NCI-H2171 (cell line): ENCODE results near the gene CAPN12.
"Not testable (repeated sequence)": the region's sequence is repeated elsewhere in the genome, so short reads cannot be mapped to it uniquely, and the experiment has no call there.

Experiments used
- DNase-seq: peaks from one replicate; lab custom pipeline; 2025; lab: John Stamatoyannopoulos, UW

CAPN12 gene

DNA sequence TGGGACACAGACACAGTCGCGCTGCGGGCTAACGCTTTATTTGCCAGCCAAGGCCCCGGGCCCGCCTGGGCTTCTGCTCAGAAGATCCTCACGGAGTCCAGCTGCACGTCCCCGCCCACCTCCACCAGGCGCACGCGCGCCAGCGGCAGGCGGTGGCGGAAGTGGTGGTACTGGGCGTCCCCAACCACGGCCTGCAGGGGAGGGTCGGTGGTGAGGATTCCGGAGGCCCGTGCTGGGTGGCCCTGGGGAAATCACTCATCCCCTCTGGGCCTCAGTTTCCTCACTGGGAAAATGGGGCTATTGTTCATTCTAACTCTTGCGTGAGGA is 26.6 kb upstream of the CAPN12 start:
- DNase-seq, result not testable (repeated sequence)

- not testable (repeated sequence) for DNase-seq
These were observed 26.1 kb upstream of the CAPN12 start for GRCh38 chr19:38770228-38770948.

DNA sequence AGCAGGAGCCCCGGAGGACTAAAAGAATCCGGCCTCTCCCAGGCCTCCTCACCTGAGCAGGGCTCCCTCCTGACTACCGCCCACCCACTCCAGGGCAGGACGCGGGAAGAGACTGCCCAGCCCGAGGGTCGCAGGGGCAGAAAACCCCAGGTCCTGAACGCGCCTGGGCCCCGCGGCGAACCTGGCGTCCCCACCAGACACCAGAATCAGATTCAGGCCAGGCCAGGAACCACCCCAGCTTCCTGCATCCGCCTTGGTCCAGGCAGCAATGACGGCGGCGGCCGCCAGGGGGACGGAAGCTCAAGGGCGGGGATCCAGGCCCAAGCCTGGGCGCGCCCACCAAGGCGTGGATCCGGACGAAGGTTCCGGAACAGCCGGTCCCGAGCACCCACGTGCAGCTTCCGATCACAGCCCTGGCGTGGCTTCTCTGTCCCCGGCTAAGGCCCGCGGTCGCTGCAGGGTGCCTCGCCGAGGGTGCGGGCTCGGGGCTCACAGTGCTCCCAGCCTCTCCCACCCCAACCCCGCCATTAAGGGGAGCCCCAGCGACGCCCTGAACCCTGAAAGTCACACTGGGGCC is 25.4 kb upstream of the CAPN12 start:
- DNase-seq, result no peak

GRCh38 chr19:38766276-38767047 is 22.2 kb upstream of the CAPN12 start:
- DNase-seq, result no peak

GRCh38 chr19:38765214-38765613 is 20.9 kb upstream of the CAPN12 start:
- no peak for DNase-seq

DNA sequence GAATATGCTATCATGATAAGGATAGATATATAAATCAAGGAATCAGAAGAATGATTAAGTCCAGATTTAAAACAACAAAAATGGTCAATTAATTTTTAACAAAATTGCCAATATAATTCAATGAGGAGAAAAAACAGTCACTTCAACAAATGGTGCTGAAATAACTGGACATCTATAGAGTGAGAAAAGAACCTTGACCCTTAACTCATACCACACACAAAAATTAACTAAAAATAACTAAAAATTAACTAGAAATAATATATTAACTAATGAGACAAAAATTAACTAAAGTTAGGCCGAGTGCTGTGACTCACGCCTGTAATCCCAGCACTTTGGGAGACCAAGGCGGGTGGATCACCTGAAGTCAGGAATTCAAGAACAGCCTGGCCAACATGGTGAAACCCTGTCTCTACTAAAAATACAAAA is 19.5 kb upstream of the CAPN12 start:
- DNase-seq, result no peak

- DNase-seq, result not testable (repeated sequence)
These were observed 17.7 kb upstream of the CAPN12 start for GRCh38 chr19:38761884-38762389.

GRCh38 chr19:38760805-38761517 is 16.7 kb upstream of the CAPN12 start:
- DNase-seq, result not testable (repeated sequence)

DNA sequence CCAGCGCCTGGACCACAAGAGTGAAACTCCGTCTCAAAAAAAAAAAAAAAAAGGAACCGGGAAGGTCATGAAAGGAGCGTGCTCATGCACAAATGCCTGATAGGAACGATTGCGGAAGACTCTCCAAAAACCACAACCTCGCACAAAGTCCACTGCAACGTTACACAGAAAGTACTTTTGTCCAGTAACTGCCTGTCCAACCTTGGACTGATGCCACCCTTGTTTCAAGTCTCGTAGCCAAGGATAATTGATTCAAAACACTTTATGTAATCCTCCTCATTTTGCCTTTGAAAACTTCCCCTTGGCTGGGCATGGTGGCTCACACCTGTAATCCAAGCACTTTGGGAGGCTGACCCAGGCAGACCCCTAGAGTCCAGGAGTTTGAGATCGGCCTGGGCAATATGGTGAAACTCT is 15.3 kb upstream of the CAPN12 start:
- DNase-seq, result no peak

DNA sequence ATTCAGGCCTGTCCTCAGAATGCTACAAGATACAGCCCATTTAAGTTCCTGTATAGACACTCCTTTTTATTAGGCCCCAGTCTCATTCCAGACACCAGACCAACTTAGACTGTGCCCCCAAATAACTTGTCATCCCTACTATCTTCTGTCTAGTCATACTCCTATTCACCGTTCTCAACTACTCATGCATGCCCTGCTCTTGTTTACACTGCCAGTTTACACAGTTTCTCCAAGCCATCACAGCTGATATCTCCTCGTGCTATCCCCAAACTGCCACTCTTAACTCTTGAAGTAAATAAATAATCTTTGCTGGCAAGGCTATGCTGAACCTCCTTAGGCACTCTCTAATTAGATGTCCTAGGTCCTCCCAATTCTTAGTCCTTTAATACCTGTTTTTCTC is 9.9 kb upstream of the CAPN12 start:
- DNase-seq, result not testable (repeated sequence)

DNA sequence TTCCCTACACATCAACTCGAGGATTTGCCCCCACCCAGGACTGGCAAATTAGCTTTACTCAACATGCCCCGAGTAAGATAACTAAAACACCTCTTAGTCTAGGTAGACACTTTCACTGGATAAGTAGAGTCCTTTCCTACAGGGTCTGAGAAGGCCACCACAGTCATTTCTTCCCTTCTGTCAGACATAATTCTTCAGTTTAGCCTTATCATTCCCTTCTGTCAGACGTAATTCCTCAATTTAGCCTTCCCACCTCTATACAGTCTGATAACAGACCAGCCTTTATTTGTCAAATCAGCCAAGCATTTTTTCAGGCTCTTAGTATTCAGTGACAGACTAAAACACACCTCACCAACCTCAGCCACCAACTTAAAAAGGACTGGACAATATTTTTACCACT is 9.5 kb upstream of the CAPN12 start:
- not testable (repeated sequence) for DNase-seq

- DNase-seq, result no peak
These were observed 1.0 kb upstream of the CAPN12 start for GRCh38 chr19:38745316-38745715.

GRCh38 chr19:38744874-38745273 is 600 bp upstream of the CAPN12 start:
- DNase-seq, result no peak

DNA sequence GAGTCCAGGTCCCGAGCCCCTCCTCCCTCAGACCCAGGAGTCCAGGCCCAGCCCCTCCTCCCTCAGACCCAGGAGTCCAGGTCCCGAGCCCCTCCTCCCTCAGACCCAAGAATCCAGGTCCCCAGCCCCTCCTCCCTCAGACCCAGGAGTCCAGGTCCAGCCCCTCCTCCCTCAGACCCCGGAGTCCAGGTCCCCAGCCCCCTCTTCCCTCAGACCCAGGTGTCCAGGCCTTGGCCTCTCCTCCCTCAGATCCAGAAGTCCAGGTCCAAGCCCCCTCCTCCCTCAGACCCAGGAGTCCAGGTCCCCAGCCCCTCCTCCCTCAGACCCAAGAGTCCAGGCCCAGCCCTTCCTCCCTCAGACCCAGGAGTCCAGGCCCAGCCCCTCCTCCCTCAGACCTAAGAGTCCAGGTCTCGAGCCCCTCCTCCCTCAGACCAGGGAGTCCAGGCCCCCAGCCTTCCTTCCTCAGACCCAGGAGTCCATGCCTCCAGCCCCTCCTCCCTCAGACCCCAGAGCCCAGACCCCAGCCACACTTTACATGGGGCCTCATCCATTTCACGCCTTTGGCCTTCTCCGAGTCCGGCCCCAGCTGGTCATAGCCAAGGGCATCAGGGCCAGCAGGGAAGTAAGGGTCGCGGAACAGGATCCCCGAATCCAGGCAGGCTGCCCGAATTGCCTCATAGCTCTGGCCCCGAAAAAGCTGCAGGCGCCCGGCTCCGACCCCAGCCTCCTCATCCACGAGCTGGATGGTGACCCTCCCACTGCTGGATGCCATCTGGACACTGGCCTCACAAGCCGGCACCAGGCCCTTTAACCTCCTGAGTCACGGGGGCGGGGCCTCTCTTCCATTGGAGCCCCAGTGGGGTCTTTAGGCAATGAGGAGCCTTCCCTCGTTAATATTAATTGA is 628 bp downstream of the CAPN12 start:
- DNase-seq, result no peak

DNA sequence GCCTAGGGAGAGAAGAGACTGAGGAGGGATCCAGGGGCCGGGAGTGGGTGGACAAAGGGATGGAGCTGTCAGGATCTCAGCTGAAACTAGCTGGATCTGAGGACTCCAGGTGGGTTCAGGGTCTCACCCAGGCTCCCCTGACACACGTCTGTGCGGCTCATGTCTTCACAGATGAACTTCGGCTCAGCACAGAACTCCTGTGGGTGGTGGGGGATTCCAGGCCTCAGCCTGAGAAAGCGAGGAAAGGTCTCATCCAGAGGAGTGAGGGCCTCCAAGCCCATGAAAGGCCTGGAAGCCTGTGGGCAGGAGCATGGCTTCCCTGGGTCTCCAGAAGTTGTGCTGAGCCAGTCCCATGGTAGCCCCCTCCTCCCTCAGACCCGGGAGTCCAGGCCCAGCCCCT is 1.4 kb downstream of the CAPN12 start:
- no peak for DNase-seq

DNA sequence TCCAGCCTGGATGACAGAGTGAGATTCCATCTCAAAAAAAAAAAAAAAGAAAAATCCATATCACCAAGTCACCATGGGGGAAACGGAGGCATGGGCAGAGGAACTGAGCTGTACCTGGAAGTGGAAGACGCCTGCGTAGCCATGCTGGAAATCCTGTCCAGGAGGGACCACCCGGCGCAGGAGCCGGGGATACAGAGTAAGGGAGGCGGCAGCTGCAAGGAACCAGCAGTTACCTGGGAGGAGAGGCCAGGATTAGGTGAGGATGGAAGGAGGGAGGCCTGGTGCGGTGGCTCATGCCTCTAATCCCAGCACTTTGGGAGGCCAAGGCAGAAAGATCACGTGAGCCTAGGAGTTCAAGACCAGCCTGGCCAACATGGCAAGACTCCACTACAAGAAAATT is 2.0 kb downstream of the CAPN12 start:
- DNase-seq, result no peak

DNA sequence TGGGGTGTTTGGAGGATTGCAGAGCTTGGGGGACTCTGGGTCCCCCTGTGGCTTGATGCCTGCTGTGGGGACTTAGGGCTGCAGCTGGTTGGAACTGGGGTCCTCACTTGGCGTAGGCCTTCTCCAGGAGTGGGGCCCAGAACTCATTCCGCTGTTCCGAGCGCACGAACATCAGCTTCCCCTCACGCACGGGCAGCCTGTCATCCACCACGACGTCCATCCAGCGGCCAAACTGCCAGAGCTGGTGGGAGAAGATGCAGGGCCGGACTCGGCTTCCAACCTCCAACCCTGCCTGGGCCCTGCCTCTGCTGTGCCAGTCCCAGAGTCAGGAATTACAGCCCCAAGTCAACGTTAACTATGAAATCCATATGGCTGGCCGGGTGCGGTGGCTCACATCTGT is 2.6 kb downstream of the CAPN12 start:
- DNase-seq, result no peak

DNA sequence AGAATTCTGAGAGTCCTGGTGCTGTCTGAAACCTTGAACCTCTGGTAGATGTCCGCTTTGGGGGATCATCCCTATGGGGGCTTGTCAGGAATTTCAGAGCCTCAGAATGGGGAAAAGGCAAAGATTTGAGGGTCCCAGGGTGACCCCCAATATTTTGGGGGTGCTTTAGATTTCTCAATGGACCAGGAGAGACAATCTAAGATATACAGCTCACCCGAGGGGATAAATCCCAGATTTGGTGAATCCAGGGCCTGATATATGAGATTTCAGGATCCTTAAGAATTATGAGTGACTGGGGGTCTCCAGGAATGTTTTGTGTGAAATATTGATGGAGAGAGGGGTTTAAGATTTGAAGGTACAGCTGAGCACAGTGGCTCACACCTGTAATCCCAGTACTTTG is 3.3 kb downstream of the CAPN12 start:
- DNase-seq, result no peak

- DNase-seq, result no peak
These were observed 4.0 kb downstream of the CAPN12 start for GRCh38 chr19:38740257-38740592.

DNA sequence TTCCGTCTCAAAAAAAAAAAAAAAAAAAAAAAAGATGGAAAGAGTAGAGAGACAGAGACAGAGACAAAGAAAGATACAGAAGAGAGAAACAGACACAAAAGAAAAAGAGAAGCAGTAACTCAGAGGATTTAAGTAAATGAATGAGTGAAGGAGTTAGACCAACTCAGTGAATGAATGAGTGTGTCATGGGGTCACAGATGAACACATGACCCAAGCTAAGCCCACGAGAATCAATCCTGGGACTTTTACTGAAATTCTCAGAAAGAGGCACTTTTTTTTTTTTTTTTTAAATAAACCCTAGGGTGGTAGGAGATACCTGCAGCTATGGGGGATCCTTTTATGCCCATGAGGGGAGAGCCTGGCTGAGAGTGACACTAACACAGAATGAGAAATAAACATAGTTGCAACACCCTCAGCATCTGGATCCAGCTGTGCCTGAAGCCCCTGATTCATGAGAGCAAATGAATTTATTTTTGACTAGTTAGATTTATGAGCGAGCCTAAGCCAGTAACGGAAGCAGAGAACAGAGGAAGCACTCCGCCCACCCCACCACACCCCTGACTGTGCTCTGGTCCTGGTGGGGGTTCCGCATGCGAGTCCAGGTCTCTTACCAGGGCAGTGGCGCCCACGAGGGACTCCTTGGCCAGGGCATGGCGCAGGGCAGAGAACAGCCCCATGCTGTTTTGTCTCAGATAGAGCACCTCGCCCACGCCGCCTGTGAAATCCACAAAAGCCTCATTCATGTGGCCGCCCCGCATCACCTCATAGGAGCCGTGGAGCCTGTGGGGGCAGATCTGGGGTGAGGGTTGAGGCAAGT is 4.6 kb downstream of the CAPN12 start:
- DNase-seq, result no peak
